ENCODE measurements around the gene ING2. TPM values are rescaled to one million over a fixed set of nuclear protein-coding genes. Genes with fewer than 3 reads are reported as not detected.

The ING2 gene
- total and polyA plus RNA-seq, 4 donors: 3.9 to 8.8 (median 5.1) TPM

- Histone ChIP-seq H3K4me3 (ENCODE audit: low read depth in 1 of 3, low read length in 3 of 3) (no peak overlapping the region), H3K27me3 (ENCODE audit: control insufficient read depth in 4 of 4, insufficient read depth in 4 of 4, low read length in 3 of 4) (no peaks in the 10 kb centered on the region), H3K9me3 (ENCODE audit: control insufficient read depth in 4 of 4, low read length in 3 of 4) (no peaks in the 10 kb centered on the region), H3K36me3 (ENCODE audit: control insufficient read depth in 4 of 4, insufficient read depth in 3 of 4, low read depth in 1 of 4, low read length in 3 of 4) (no peaks in the 10 kb centered on the region), H3K4me1 (ENCODE audit: control insufficient read depth in 4 of 4, insufficient read depth in 4 of 4, low read length in 3 of 4) (peaks cover 0 to 11% (median 7%) of the 10 kb centered on the region in 4 donors), H3K9ac (ENCODE audit: low read depth in 1 of 2, low read length in 2 of 2) (no peak overlapping the region), H3K27ac (ENCODE audit: low read depth in 1 of 2, low read length in 2 of 2) (no peak overlapping the region)
- 87% methylated on average over 5 of the region's 5 CpGs for WGBS
- TF ChIP-seq, protein P1, sequence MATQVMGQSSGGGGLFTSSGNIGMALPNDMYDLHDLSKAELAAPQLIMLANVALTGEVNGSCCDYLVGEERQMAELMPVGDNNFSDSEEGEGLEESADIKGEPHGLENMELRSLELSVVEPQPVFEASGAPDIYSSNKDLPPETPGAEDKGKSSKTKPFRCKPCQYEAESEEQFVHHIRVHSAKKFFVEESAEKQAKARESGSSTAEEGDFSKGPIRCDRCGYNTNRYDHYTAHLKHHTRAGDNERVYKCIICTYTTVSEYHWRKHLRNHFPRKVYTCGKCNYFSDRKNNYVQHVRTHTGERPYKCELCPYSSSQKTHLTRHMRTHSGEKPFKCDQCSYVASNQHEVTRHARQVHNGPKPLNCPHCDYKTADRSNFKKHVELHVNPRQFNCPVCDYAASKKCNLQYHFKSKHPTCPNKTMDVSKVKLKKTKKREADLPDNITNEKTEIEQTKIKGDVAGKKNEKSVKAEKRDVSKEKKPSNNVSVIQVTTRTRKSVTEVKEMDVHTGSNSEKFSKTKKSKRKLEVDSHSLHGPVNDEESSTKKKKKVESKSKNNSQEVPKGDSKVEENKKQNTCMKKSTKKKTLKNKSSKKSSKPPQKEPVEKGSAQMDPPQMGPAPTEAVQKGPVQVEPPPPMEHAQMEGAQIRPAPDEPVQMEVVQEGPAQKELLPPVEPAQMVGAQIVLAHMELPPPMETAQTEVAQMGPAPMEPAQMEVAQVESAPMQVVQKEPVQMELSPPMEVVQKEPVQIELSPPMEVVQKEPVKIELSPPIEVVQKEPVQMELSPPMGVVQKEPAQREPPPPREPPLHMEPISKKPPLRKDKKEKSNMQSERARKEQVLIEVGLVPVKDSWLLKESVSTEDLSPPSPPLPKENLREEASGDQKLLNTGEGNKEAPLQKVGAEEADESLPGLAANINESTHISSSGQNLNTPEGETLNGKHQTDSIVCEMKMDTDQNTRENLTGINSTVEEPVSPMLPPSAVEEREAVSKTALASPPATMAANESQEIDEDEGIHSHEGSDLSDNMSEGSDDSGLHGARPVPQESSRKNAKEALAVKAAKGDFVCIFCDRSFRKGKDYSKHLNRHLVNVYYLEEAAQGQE (IDR thresholded peaks at IDR 0.05): no peak
- TF ChIP-seq, protein P2, sequence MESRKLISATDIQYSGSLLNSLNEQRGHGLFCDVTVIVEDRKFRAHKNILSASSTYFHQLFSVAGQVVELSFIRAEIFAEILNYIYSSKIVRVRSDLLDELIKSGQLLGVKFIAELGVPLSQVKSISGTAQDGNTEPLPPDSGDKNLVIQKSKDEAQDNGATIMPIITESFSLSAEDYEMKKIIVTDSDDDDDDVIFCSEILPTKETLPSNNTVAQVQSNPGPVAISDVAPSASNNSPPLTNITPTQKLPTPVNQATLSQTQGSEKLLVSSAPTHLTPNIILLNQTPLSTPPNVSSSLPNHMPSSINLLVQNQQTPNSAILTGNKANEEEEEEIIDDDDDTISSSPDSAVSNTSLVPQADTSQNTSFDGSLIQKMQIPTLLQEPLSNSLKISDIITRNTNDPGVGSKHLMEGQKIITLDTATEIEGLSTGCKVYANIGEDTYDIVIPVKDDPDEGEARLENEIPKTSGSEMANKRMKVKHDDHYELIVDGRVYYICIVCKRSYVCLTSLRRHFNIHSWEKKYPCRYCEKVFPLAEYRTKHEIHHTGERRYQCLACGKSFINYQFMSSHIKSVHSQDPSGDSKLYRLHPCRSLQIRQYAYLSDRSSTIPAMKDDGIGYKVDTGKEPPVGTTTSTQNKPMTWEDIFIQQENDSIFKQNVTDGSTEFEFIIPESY (IDR thresholded peaks at IDR 0.05): no peak
- TF ChIP-seq NR2F2 (IDR thresholded peaks at IDR 0.05): no peak
- no peak for TF ChIP-seq ATF3 (IDR thresholded peaks at IDR 0.05)
- no peak for TF ChIP-seq RXRA (IDR thresholded peaks at IDR 0.05)
- no peak for TF ChIP-seq HNF4A (conservative IDR thresholded peaks at IDR 0.05)
- no peak for TF ChIP-seq YY1 (IDR thresholded peaks at IDR 0.05)
- no peak for TF ChIP-seq GABPA (IDR thresholded peaks at IDR 0.05 in 1 of 2, conservative IDR thresholded peaks at IDR 0.05 in 1 of 2)
- no peak for DNase-seq (ENCODE audit: low spot score)
Measured at GRCh38 chr4:183499801-183500200, 5.1 kb upstream of the ING2 start.

DNA sequence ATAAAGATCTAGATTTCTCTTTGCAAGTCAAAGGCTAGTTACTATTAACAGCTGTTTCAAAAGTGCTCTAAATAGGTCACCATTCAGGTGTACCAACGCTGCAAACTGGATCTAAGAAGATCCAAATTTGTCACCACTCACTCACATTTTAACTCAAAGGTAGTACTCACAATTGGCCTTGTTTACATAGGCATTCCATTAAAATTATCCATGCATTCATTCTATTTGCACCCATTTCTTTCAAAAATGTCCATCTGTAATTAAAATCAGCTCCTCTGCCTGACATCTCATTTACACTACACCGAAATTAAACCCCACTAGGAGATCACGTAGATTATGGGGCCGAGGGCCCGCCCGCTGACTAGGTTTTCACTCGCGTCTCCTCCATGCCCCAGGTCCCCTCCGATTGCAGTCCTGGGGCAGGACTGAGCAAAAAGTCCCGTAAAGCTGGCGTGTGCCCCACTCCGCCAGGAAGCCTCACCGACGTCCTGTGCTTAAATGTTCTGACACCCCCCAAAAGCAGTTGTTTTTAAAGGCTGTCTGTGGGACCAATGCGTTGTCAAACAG is 1.3 kb upstream of the ING2 start:
- H3K27ac ChIP-seq (ENCODE audit: low read depth in 1 of 2, low read length in 2 of 2): peak overlapping the region; percentile 87 to 97
- WGBS: 1% methylated on average over 15 of the region's 15 CpGs
- no peaks in the 10 kb centered on the region for H3K27me3 ChIP-seq (ENCODE audit: control insufficient read depth in 4 of 4, insufficient read depth in 4 of 4, low read length in 3 of 4)
- H3K36me3 ChIP-seq (ENCODE audit: control insufficient read depth in 4 of 4, insufficient read depth in 3 of 4, low read depth in 1 of 4, low read length in 3 of 4): no peaks in the 10 kb centered on the region
- peak overlapping the region; percentile 64 to 98 (median 79) for H3K4me3 ChIP-seq (ENCODE audit: low read depth in 1 of 3, low read length in 3 of 3)
- H3K9me3 ChIP-seq (ENCODE audit: control insufficient read depth in 4 of 4, low read length in 3 of 4): no peaks in the 10 kb centered on the region
- TF ChIP-seq ATF3 (IDR thresholded peaks at IDR 0.05) (no peak), RXRA (IDR thresholded peaks at IDR 0.05) (no peak), NR2F2 (IDR thresholded peaks at IDR 0.05) (no peak), RAD21 (IDR thresholded peaks at IDR 0.05) (no peak), YY1 (IDR thresholded peaks at IDR 0.05) (peak; percentile 11), FOXA1 (IDR thresholded peaks at IDR 0.05) (no peak), FOXA2 (IDR thresholded peaks at IDR 0.05) (peak; percentile 60), HNF4G (IDR thresholded peaks at IDR 0.05) (no peak), JUND (IDR thresholded peaks at IDR 0.05) (no peak)
- TF ChIP-seq, protein P3, sequence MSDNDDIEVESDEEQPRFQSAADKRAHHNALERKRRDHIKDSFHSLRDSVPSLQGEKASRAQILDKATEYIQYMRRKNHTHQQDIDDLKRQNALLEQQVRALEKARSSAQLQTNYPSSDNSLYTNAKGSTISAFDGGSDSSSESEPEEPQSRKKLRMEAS (IDR thresholded peaks at IDR 0.05): no peak
- TF ChIP-seq, protein P1 (IDR thresholded peaks at IDR 0.05): no peak
- DNase-seq (ENCODE audit: low spot score): no peak
- peaks cover 6 to 20% (median 9%) of the 10 kb centered on the region in 4 donors for H3K4me1 ChIP-seq (ENCODE audit: control insufficient read depth in 4 of 4, insufficient read depth in 4 of 4, low read length in 3 of 4)
- H3K9ac ChIP-seq (ENCODE audit: low read depth in 1 of 2, low read length in 2 of 2): peak overlapping the region; percentile 75 to 76

All from liver (tissue), 9 donors.